GM12878 (cell line): Measurements from ENCODE around the gene TRIM8. TPM values are rescaled to one million over a fixed set of nuclear protein-coding genes. Genes with fewer than 3 reads are reported as not detected.
A peak's percentile ranks its signal among the peaks of the same experiment; 100 is the strongest.

ENCODE experiments used
- ATAC-seq: fragments of 200-7000 bp; cut with Tn5 transposase; 3 replicates; pipeline ENCODE4 v1.9.1; 2020; ENCODE audit warnings: mild to moderate bottlenecking, moderate library complexity
- BruUV-seq: library from RNA; stranded (reverse); fragments of 400-500 nt; replicated peaks from 2 replicates; lab custom pipeline; 2021; lab: Mats Ljungman, UMichigan
- CTCF ChIA-PET: fragments of 300-600 bp; sonication (Branson Sonifier 250); formaldehyde crosslinking; extraction: SDS; loops from one replicate; lab custom pipeline; 2021; ENCODE audit warnings: inconsistent platforms; lab: Yijun Ruan, JAX
- POLR2A ChIA-PET: fragments of 350-600 bp; formaldehyde crosslinking; extraction: SDS; loops from one replicate; lab custom pipeline; 2021; ENCODE audit warnings: inconsistent platforms; lab: Charles Lee
- RAD21 ChIA-PET: fragments of 300-600 bp; sonication (Branson Sonifier 250); formaldehyde crosslinking; loops from one replicate; lab custom pipeline; 2023; ENCODE audit warnings: antibody characterized with exemption; ENCODE audit not compliant: unreplicated experiment; lab: Charles Lee
- SMC1A ChIA-PET: fragments of 300-600 bp; sonication (Branson Sonifier 250); formaldehyde crosslinking; loops from one replicate; lab custom pipeline; 2023; ENCODE audit not compliant: unreplicated experiment, uncharacterized antibody; lab: Charles Lee
- DNase-seq: peaks from one replicate; pipeline ENCODE4 v3.0.0-alpha.2; 2011; ENCODE audit warnings: low read depth, low spot score
- FAIRE-seq: peaks from 3 replicates; lab custom pipeline; 2011; peaks lifted over from hg19 to GRCh38; lab: Jason Lieb, UNC
- H2AFZ ChIP-seq: 2 replicates; pipeline ENCODE4 v1.6.0; 2011; ENCODE audit warnings: low read depth, low read length, control low read depth; ENCODE audit not compliant: control insufficient read depth
- H3K27ac ChIP-seq: 2 replicates; pipeline ENCODE4 v1.5.1; 2011; ENCODE audit warnings: control low read depth; ENCODE audit not compliant: control insufficient read depth, insufficient read depth
- H3K27me3 ChIP-seq, 2 experiments: replicated peaks in 1 of 2; 2 replicates each; pipeline versions ENCODE4 v1.6.0 to v1.6.1; 2011; ENCODE audit warnings: low read length in 1 of 2; ENCODE audit not compliant: control insufficient read depth in 2 of 2, insufficient read depth in 2 of 2
- H3K36me3 ChIP-seq, 2 experiments: 2 replicates each; pipeline ENCODE4 v1.5.1; 2011; ENCODE audit warnings: low read length in 1 of 2; ENCODE audit not compliant: control insufficient read depth in 2 of 2, insufficient read depth in 2 of 2
- H3K4me1 ChIP-seq: 2 replicates; pipeline ENCODE4 v1.6.1; 2011; ENCODE audit warnings: mild to moderate bottlenecking, low read length, moderate library complexity, mixed read lengths; ENCODE audit not compliant: control insufficient read depth, insufficient read depth
- H3K4me2 ChIP-seq: 2 replicates; pipeline ENCODE4 v1.6.0; 2011; ENCODE audit warnings: control low read depth; ENCODE audit not compliant: control insufficient read depth, insufficient read depth
- H3K4me3 ChIP-seq: fragments of 200-600 bp; sonication (generic); 2 replicates; pipeline ENCODE4 v1.5.1; 2016
- H3K79me2 ChIP-seq: 2 replicates; pipeline ENCODE4 v1.6.0; 2011; ENCODE audit warnings: low read length; ENCODE audit not compliant: control insufficient read depth, insufficient read depth
- H3K9ac ChIP-seq: 2 replicates; pipeline ENCODE4 v1.8.0; 2011; ENCODE audit warnings: low read length, control low read depth, mixed read lengths; ENCODE audit not compliant: control insufficient read depth, insufficient read depth
- H3K9me3 ChIP-seq: replicated peaks from 3 replicates; pipeline ENCODE4 v1.5.1; 2011; ENCODE audit warnings: mild to moderate bottlenecking, low read length; ENCODE audit not compliant: control insufficient read depth, insufficient read depth
- H4K20me1 ChIP-seq: 2 replicates; pipeline ENCODE4 v1.6.0; 2011; ENCODE audit not compliant: control insufficient read depth, insufficient read depth
- BMI1 ChIP-seq: fragments of 450-650 bp; IDR thresholded peaks from 2 replicates; pipeline ENCODE4 v1.6.1; 2016; ENCODE audit warnings: mild to moderate bottlenecking, moderate library complexity, borderline replicate concordance
- CHD4 ChIP-seq: fragments of 200-600 bp; sonication (generic); IDR thresholded peaks from 2 replicates; pipeline ENCODE4 v1.6.1; 2016; ENCODE audit warnings: mild to moderate bottlenecking
- EED ChIP-seq: sonication (generic); IDR thresholded peaks from 2 replicates; pipeline ENCODE4 v1.6.1; 2016; ENCODE audit warnings: antibody characterized with exemption, low read depth
- EGR1 ChIP-seq, 2 experiments: IDR thresholded peaks; 1 replicate in 1 of 2; 2 replicates in 1 of 2; pipeline ENCODE4 v1.6.1; 2011 to 2012; ENCODE audit warnings: low read depth in 2 of 2, low read length in 2 of 2, borderline replicate concordance in 1 of 2, mild to moderate bottlenecking in 1 of 2, moderate library complexity in 1 of 2
- EZH2 ChIP-seq: IDR thresholded peaks from 2 replicates; pipeline ENCODE4 v1.6.1; 2012; ENCODE audit warnings: low read depth, mild to moderate bottlenecking, control low read depth, inconsistent platforms, low read length, borderline replicate concordance; ENCODE audit not compliant: control insufficient read depth
- FOXM1 ChIP-seq: IDR thresholded peaks from 2 replicates; pipeline ENCODE4 v1.6.1; 2012; ENCODE audit warnings: low read depth, mild to moderate bottlenecking, inconsistent platforms, low read length, moderate library complexity
- MLLT1 ChIP-seq: fragments of 450-650 bp; IDR thresholded peaks from 2 replicates; pipeline ENCODE4 v1.6.1; 2016; ENCODE audit warnings: mild to moderate bottlenecking
- MXI1 ChIP-seq: fragments of 150-350 bp; IDR thresholded peaks from 2 replicates; pipeline ENCODE4 v1.6.1; 2011; ENCODE audit warnings: low read depth, mild to moderate bottlenecking, inconsistent platforms, low read length, improper control_type of control experiment
- NR2F1 ChIP-seq: fragments of 450-650 bp; conservative IDR thresholded peaks from 2 replicates; pipeline ENCODE4 v1.6.1; 2017; ENCODE audit warnings: mild to moderate bottlenecking
- RELB ChIP-seq: fragments of 450-650 bp; IDR thresholded peaks from 2 replicates; pipeline ENCODE4 v1.6.1; 2017; ENCODE audit warnings: low read depth, mild to moderate bottlenecking, moderate library complexity
- RUNX3 ChIP-seq: IDR thresholded peaks from 2 replicates; pipeline ENCODE4 v1.6.1; 2012; ENCODE audit warnings: low read length, inconsistent platforms
- SIN3A ChIP-seq: IDR thresholded peaks from 2 replicates; pipeline ENCODE4 v1.6.1; 2012; ENCODE audit warnings: low read depth, low read length, improper control_type of control experiment
- STAT1 ChIP-seq: fragments of 450-650 bp; conservative IDR thresholded peaks from 2 replicates; pipeline ENCODE4 v1.6.1; 2014; ENCODE audit warnings: antibody characterized with exemption, mild to moderate bottlenecking
- ZNF207 ChIP-seq: fragments of 450-650 bp; IDR thresholded peaks from 2 replicates; pipeline ENCODE4 v1.6.1; 2014; ENCODE audit warnings: antibody characterized with exemption, mild to moderate bottlenecking, borderline replicate concordance
- WGBS: methylation state at CpG from one replicate; pipeline ENCODE4 v1.1.6; 2016; ENCODE audit warnings: low lambda C conversion rate; ENCODE audit not compliant: insufficient replicate concordance, insufficient coverage; ENCODE audit errors: missing lambda C conversion rate; 5-methylcytosine and 5-hydroxymethylcytosine counted together
- in situ Hi-C: fragments of 300-500 bp; cut with MboI; formaldehyde crosslinking; loops from 9 replicates; pipeline ENCODE4 v1.14.3; 2018; ENCODE audit warnings: mixed read lengths
- intact Hi-C: fragments of 100-400 bp; cut with micrococcal nuclease; formaldehyde crosslinking; loops from one replicate; pipeline ENCODE4 v1.14.2; 2022; ENCODE audit not compliant: unreplicated experiment
- polyA plus RNA-seq, 11 experiments: library from polyadenylated mRNA; depleted of rRNA in 4 of 11; unstranded in 6 of 11; stranded (reverse) in 5 of 11; fragments of >200 nt; fragmentation: Nextera tagmentation in 4 of 11; fragmentation: Illumina TruSeq in 1 of 11; extraction: Ambion mirVana in 4 of 11; extraction: Trizol in 1 of 11; gene quantifications; 1 replicate in 1 of 11; 2 replicates in 10 of 11; pipeline versions ENCODE4 v1.2.1 to v1.2.3, GENCODE V29; 2011 to 2016; ENCODE audit warnings: inconsistent platforms in 2 of 11, missing spikeins in 2 of 11, low read depth in 1 of 11
- total RNA-seq, 4 experiments: library from RNA; depleted of rRNA in 3 of 4; stranded (reverse); fragments of >200 nt in 3 of 4; fragmentation: Illumina TruSeq in 1 of 4; extraction: Trizol in 1 of 4; gene quantifications; 2 replicates each; pipeline versions ENCODE4 v1.2.1 to v1.2.3, GENCODE V29; 2013 to 2021
- TF ChIP-seq, protein P1 (sequence below): fragments of 450-650 bp; IDR thresholded peaks from 2 replicates; pipeline ENCODE4 v1.6.1; 2014; ENCODE audit warnings: mild to moderate bottlenecking

The TRIM8 gene
- total and polyA plus RNA-seq, 10 of the 15 experiments (the other 5 are each of a cell fraction or from before 2014, with no cell fraction given): 7.9 to 53.2 (median 24.6) TPM

DNA sequence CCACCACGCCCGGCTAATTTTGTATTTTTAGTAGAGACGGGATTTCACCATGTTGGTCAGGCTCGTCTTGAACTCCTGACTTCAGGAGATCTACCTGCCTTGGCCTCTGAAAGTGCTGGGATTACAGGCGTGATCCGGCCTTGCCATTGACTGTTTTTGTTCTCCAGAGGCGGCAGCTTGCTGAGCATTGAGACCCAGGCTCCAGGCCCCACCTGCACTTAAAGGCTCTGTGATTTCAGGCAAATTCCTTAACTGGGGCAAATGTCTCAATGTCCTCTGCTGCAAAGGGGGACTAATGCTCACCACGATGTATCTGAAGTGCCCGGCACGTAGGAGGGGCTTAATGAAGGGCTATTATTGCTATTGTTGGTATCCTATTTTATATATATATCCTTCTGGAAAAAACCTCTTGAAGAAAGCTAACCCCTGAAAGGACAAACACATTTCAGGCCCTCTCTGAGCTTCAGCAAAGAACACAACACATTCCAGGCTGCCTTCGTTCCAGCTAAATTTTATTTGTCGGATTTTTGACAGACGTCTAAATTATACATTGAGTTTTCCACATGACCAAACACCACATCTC lies 29.0 kb downstream of the TRIM8 start (continued):
- TF ChIP-seq FOXM1 (no peak), SIN3A (no peak)
- TF ChIP-seq, protein P1, sequence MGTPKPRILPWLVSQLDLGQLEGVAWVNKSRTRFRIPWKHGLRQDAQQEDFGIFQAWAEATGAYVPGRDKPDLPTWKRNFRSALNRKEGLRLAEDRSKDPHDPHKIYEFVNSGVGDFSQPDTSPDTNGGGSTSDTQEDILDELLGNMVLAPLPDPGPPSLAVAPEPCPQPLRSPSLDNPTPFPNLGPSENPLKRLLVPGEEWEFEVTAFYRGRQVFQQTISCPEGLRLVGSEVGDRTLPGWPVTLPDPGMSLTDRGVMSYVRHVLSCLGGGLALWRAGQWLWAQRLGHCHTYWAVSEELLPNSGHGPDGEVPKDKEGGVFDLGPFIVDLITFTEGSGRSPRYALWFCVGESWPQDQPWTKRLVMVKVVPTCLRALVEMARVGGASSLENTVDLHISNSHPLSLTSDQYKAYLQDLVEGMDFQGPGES: no peak

DNA sequence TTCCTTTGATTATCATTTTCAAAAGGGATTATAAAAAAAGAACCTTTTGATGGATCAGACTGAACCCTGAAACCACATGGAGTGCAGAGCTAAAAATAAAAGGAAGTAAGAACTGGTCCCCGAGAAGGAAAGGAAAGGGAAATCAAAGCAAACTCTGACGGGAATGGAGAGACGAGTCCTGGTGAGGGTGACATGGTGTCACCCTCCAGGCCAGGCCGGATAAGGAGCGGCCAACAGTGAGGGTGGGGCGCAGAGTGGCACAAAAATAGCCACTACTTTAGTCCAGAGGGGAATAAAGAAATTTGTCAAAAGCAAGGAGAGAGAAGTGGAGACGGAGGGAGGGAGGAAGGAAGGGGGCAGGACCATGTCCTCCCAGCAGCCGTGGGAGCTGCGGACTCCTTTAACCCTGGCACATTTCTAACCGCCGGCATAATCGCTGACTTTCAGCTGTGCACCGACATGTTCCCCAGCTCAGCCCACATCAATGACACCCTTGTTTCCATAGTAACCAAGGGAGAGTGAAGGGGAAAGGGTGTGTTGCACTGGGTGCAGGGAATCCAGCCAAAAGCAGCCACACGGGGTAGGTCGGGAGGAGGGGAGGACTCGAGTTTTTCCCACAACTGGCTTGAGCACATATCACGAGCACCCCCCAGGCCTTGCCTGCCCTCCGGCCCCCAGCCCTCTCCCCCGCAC lies 29.7 kb downstream of the TRIM8 start:
- 42% methylated on average over 18 of the region's 19 CpGs for WGBS
- Histone ChIP-seq H2AFZ (peak overlapping the region; percentile 49), H3K9ac (no peak overlapping the region), H3K9me3 (no peaks in the 10 kb centered on the region), H3K36me3 (no peaks in the 10 kb centered on the region), H3K4me3 (no peak overlapping the region; the same call in 1 of the 2 replicates), H3K79me2 (no peaks in the 10 kb centered on the region), H3K4me2 (peak overlapping the region; percentile 52), H3K27ac (no peak overlapping the region), H3K27me3 (no peaks in the 10 kb centered on the region), H3K4me1 (peaks cover 28% of the 10 kb centered on the region), H4K20me1 (no peaks in the 10 kb centered on the region)
- CTCF ChIA-PET: interaction anchor here (0.7 to 8.7 kb wide), 10 partner anchors 10 to 604 kb away, joined by 3 to 128 read pairs (median 18); partner anchors contain the start of genes ACTR1A, ARL3, SFXN2 and SUFU
- DNase-seq: no peak
- ATAC-seq: peak; percentile 58
- intact Hi-C loops (no loop called here), in situ Hi-C loops (no loop called here)
- no peak for FAIRE-seq
- SMC1A ChIA-PET: interaction anchor here (1.0 to 8.2 kb wide), 15 partner anchors 10 to 228 kb away, joined by 3 to 140 read pairs (median 5); partner anchors contain the start of genes ACTR1A, ARL3, SFXN2 and TRIM8
- RAD21 ChIA-PET: interaction anchor here (0.8 to 8.4 kb wide), 12 partner anchors 10 to 172 kb away, joined by 3 to 140 read pairs (median 4); partner anchors contain the start of genes ACTR1A, ARL3, CYP17A1 and SFXN2
- POLR2A ChIA-PET: interaction anchor here (0.8 to 7.3 kb wide), 12 partner anchors 7 to 169 kb away, joined by 3 to 151 read pairs (median 14); partner anchors contain the start of genes ARL3, SFXN2 and TRIM8
- BruUV-seq: no TSS peak
- no peak for TF ChIP-seq STAT1
- no peak for TF ChIP-seq ZNF207
- TF ChIP-seq EED: 0 out of 2 replicates have a peak, but pooled peaks have one; percentile 37
- no peak for TF ChIP-seq CHD4
- no peak for TF ChIP-seq EZH2
- TF ChIP-seq MXI1: no peak
- TF ChIP-seq NR2F1: peak; percentile 38; the same call in 1 of the 2 replicates
- 0 out of 3 replicates have a peak, but pooled peaks of 1 of the 2 experiments have one; percentile 2 for TF ChIP-seq EGR1 (IDR thresholded peaks at IDR 0.05; ENCODE audit: borderline replicate concordance in 1 of 2, low read depth in 2 of 2, low read length in 2 of 2)
- 0 out of 2 replicates have a peak, but pooled peaks have one; percentile 18 for TF ChIP-seq RELB
- peak; percentile 72 for TF ChIP-seq RUNX3
- TF ChIP-seq, protein P1: no peak
- TF ChIP-seq BMI1: peak; percentile 97
- TF ChIP-seq MLLT1: peak; percentile 62
